Stimulated activated naive CD8-positive, alpha-beta T cell treated with anti-CD3 and anti-CD28 coated beads, Interleukin-15, Interleukin-2, amounts not matched to agents 100 U/mL and 50 U/mL, for 24 hours (primary cell): Measurements from ENCODE around the gene LDHA.
"Not testable (repeated sequence)": the region's sequence is repeated elsewhere in the genome, so short reads cannot be mapped to it uniquely, and the experiment has no call there.

Source experiments
- ATAC-seq: fragments of 150-1000 bp; cut with Tn5 transposase; one replicate; pipeline ENCODE4 v1.10.0; 2021
- DNase-seq: peaks from one replicate; pipeline ENCODE4 v3.0.0; 2021

LDHA gene

GRCh38 chr11:18394928-18395734 is 768 bp downstream of the LDHA start:
- ATAC-seq (no peak), DNase-seq (peak; percentile 29)

- DNase-seq: peak; percentile 94
- peak; percentile 72 for ATAC-seq
These were observed 1.6 kb downstream of the LDHA start for GRCh38 chr11:18395735-18396504.

GRCh38 chr11:18397921-18398320 is 3.6 kb downstream of the LDHA start:
- ATAC-seq: no peak
- DNase-seq: no peak

- DNase-seq, ATAC-seq: not testable (repeated sequence)
These were observed 6.7 kb downstream of the LDHA start for GRCh38 chr11:18401077-18401476.

GRCh38 chr11:18404062-18404461 is 9.7 kb downstream of the LDHA start:
- no peak for DNase-seq
- no peak for ATAC-seq

- not testable (repeated sequence) for DNase-seq, ATAC-seq
These were observed 13.0 kb downstream of the LDHA start for GRCh38 chr11:18407400-18407799.

- DNase-seq (peak; percentile 32), ATAC-seq (peak; percentile 47)
These were observed 14.4 kb downstream of the LDHA start for GRCh38 chr11:18408558-18409291.

- ATAC-seq (no peak), DNase-seq (no peak)
These were observed 22.1 kb downstream of the LDHA start for GRCh38 chr11:18416459-18416858.

- ATAC-seq (no peak), DNase-seq (no peak)
These were observed 24.7 kb downstream of the LDHA start for GRCh38 chr11:18419040-18419439.

GRCh38 chr11:18420067-18420466 is 25.7 kb downstream of the LDHA start:
- DNase-seq: no peak
- no peak for ATAC-seq

- no peak for DNase-seq
- ATAC-seq: no peak
These were observed 32.9 kb downstream of the LDHA start for GRCh38 chr11:18427240-18427639.

- DNase-seq (no peak), ATAC-seq (no peak)
These were observed 35.0 kb downstream of the LDHA start for GRCh38 chr11:18429332-18429731.

GRCh38 chr11:18438691-18439090 is 44.3 kb downstream of the LDHA start:
- no peak for ATAC-seq

GRCh38 chr11:18449251-18449650 is 54.9 kb downstream of the LDHA start:
- DNase-seq (no peak), ATAC-seq (no peak)

More at GRCh38 chr11:18438691-18439090, 44.3 kb downstream of the LDHA start:
- DNase-seq: no peak

GRCh38 chr11:18452927-18453326 is 58.6 kb downstream of the LDHA start:
- no peak for ATAC-seq

GRCh38 chr11:18455686-18456372 is 61.5 kb downstream of the LDHA start, which contains the start of gene LDHAL6A:
Gene LDHAL6A (plus strand): TSS chr11:18455856. CDS start chr11:18456681, 825 bp downstream.
- ATAC-seq: no peak
- no peak for DNase-seq

More at GRCh38 chr11:18452927-18453326, 58.6 kb downstream of the LDHA start:
- DNase-seq: no peak

- peak; percentile 48 for ATAC-seq
- no peak for DNase-seq
These were observed 63.1 kb downstream of the LDHA start for GRCh38 chr11:18457450-18457849.
